Stimulated activated CD8-positive, alpha-beta memory T cell treated with anti-CD3 and anti-CD28 coated beads, Interleukin-15, amount 100 ng/mL, for 4 hours (primary cell): ENCODE data around the gene CNP.
"Not testable (repeated sequence)": the region's sequence is repeated elsewhere in the genome, so short reads cannot be mapped to it uniquely, and the experiment has no call there.

Experiments used
- DNase-seq, 2 donors: peaks; one replicate each; pipeline ENCODE4 v3.0.0-alpha.2; 2020; ENCODE audit warnings: low read depth in 2 of 2

CNP gene

DNA sequence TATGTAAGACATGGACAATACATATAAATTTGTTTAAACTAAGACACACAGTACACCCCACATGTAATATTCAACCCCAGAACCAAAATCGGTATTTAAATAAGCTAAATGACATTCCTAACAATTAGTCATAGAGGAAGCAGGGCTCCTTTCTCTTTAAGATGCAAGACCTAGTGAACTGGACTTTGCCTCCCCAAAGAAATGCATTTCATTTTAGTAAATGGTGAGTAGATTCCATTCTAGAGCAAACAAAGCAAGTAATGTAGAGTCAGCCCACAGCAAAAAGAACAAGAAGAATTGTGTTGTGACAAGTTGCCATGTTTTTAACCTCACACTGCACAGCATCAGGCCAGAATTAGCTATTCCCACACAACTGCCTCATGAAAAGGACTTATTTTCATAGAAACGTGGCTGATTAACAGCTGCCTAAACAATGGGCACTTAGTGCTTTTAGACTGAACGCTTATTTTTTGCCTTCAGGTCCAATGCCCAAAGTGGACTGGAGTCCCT is 36.3 kb downstream of the CNP start:
- DNase-seq, result no peak

GRCh38 chr17:42005166-42005565 is 38.6 kb downstream of the CNP start:
- no peak for DNase-seq

- DNase-seq, result no peak
Observed at GRCh38 chr17:42009170-42009569, 42.6 kb downstream of the CNP start.

GRCh38 chr17:42010266-42010680 is 43.7 kb downstream of the CNP start:
- not testable (repeated sequence) for DNase-seq

DNA sequence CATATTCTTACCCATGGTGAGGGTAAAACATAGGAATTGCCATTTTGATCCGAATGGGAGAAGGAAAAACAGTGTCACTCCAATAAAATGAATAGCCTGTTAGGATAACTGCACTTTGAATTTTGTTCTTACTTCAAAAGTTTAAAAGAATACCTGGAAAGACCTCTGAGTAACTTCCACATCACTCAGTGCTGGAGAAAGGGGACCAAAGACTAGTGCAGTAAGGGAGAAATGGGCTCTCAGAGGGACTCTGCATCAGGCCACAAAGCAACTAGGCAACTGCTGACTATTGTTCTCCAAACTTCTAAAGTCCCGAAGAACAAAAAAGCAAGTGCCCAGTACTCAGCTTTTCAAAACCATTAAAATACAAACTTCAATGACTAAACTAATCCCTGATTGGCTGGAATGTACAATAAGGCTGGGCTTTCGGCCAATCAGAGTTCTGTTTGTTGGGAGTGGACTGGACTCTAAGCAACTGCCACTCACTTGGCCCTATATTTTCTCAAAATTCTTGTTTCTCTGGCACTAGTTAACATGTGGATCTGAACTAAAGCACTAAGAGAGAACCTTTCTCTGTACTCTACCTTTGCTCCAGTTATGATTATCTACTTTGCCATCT is 44.4 kb downstream of the CNP start:
- DNase-seq, result no peak

DNA sequence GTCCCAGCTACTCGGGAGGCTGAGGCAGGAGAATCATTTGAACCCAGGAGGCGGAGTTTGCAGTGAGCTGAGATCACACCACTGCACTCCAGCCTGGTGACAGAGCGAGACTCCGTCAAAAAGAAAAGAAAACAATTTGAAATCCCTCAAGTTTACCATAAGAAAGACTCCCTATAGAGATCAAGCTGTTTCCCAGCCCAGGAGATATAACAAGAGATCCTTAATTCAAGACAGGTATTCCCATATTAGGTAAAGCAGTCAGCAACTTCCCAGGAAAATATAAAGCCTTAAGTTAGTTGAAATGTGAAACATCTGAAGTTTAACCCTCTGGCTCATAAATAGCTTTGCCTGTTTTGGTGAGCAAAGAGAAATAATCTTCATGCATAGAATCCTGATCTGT is 45.8 kb downstream of the CNP start:
- DNase-seq, result not testable (repeated sequence)

- not testable (repeated sequence) for DNase-seq
Observed at GRCh38 chr17:42013740-42014139, 47.1 kb downstream of the CNP start.

GRCh38 chr17:42016411-42016831 is 49.8 kb downstream of the CNP start:
- DNase-seq, result no peak

DNA sequence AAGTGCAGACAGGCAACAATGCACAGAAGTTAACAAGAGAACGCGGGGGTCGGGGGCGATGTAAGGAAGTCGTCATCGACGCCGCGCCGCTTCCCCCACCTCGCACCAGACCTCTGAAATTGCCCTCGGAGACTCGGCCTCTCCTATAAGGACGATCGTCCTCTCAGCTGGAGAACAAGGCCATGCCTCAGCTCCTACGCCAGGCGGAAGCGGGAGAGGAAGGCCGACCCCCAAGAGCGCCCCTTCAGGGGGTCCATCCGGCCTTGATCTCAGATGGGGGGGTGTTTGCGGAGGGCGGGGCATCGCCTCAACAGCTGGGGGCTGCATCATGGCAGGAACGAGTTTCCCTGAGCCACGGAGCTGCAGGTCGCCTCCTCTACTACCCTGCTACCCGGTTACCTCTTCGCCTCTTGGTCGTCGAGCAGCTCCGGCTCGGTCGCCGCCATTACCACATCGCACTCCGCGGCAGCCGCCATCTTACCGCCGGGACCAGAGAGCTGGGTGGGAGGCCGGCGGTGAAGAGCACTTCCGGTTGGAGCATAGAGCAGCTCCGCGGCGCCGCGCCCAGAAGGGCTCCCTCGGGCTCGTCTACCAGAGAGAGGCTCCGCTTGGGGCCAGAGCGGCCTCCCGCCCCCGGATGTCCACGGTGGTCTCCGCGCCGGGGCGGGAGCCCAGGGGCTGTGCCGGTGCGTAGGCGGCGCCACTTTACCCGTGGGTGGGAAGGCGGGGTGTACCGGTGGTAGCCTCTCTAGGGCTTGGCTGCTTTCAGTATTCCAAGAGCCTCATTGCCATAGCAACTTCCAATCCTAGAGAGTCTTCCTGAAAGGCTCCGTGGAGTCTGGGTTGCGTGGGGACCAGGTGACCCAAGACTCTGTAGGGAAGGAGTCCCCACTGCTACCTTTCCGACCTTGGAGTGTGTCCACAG is 50.6 kb downstream of the CNP start, which contains the start of gene DNAJC7:
TSS of gene DNAJC7 (minus strand) at position 499 of the 925 bp plus-strand sequence. CDS start at position 476, 23 bp downstream.
- DNase-seq, result peak; percentile 79 to 85

- DNase-seq, result no peak
Observed at GRCh38 chr17:42017866-42018200, 51.2 kb downstream of the CNP start.

DNA sequence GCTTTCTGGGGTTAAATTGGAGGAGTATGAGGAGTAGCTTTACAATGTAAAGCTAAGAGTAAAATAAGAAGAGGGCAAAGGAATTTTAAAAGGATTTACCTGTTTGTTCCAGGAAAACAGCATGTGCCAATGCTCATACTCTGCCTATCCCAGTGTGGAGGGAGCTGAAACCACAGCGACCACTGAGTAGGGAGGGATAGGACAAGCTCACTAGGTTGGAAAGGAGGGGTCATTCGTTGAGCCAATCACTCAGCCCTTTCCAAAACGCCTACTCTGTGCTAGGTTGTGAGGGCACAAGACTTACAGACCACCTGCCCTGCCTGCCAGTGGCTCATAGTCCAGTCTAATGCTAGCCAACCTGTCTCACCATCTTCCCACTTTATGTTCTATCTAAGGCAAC is 51.7 kb downstream of the CNP start:
- no peak for DNase-seq

- no peak for DNase-seq
Observed at GRCh38 chr17:42018988-42019387, 52.4 kb downstream of the CNP start.

DNA sequence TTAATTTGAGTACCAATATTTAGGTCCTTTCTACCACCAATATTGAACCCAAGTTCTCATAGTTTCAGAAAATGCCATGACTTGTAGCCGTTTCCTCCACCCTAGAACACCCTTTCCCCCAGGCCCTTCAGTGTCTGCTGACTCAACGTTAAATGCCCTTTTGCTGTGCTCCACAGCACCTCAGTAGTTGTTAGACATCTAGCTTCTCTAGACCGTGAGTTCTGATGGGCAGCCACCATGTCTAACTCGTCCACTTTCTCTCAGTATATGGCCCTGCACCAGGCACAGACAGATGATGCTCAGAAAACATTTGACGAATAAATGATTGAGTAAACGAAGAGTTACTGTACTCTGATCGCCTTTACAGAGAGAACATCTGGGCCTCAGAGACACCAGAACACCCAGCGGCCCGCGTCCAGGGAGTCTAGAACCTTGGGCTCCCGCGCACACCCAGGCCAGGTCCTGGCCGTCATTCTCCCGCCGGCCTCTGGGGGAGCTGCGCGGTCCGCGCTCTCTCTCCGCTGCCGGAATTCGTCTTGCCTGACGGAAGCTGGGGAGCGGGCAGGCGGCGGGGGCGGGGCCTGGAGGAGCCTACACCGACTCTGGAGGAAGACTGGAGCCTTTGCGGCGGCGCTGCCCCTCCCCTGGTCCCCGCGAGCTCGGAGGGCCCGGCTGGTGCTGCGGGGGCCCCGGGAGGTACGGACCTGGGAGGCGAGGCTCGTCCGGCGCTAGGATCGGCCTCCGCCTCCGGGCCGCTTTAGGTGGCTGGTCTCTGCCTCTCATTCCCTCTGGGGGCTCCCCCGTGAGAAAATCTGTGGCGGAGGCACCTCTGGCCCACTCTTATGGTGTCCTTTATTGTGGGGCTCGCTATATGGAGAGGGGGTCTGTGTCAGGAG is 53.2 kb downstream of the CNP start, which contains the start of gene NKIRAS2:
TSS of gene NKIRAS2 (plus strand) at position 582 of the 896 bp plus-strand sequence. CDS start 1,488 bp downstream, outside the sequence.
- peak; percentile 80 to 86 for DNase-seq

DNA sequence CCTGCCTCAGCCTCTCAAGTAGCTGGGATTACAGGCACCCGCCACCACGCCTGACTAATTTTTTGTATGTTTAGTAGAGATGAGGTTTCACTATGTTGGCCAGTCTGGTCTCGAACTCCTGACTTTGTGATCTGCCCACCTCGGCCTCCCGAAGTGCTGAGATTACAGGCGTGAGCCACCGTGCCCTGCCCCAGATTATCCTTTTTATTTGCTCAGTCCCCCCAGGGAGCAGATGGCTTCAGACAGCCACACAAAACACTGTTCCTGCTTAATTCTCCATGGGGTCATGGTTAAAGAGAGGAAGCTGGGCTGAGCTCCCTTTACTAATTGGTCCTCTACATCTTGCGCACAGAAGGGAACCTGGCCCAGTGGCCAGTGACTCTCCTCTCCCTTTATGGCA is 54.2 kb downstream of the CNP start:
- not testable (repeated sequence) for DNase-seq

DNA sequence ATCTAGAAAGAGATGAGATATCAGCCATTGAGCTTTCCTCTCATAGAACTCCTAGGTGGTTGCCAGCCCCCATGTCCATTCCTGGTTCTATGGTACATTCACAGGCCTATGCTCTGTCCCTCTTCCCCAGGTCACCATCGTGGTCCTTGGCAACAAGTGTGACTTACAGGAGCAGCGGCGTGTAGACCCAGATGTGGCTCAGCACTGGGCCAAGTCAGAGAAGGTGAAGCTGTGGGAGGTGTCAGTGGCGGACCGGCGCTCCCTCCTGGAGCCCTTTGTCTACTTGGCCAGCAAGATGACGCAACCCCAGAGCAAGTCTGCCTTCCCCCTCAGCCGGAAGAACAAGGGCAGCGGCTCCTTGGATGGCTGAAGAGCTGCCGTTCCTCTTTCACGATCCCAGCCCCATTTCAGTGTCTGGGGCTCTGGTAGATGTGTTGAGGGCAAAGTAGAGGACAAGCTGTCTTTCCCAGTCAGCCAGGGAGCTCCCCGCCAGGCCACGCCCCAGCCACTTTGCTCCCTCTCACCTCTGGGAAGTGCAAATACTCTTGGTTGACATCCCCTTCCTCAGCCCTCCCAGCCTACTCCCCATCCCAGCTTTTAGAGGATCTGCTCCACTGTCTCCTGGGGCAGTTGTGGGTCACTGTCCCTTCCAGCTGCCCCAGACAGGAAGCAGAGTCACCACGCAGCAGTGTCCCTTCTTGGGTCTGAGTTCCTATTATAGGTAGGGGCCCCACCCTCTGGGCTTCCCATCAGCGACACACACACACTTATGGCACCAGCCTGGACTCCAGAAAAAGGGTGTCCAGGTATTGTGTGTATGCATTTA is 57.1 kb downstream of the CNP start:
- DNase-seq, result no peak

DNA sequence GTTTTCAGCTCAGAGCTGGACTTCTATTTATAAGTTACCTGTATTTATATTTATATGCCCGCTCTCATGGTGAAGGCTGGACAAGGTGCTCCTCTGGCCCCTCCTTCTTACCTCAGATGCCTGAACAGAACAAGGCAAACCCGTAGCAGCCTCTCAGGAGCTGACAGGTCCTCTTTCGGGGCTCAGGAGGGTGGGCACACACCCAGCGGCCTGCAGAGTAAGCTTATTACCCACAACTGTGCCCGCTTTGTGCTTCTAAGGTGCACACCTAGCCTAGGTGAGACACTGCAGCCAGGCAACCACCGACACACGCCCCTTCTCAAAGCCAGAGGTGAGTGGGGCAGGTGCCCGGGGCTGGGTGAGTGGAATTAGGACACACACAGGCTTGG is 58.6 kb downstream of the CNP start:
- no peak for DNase-seq

DNA sequence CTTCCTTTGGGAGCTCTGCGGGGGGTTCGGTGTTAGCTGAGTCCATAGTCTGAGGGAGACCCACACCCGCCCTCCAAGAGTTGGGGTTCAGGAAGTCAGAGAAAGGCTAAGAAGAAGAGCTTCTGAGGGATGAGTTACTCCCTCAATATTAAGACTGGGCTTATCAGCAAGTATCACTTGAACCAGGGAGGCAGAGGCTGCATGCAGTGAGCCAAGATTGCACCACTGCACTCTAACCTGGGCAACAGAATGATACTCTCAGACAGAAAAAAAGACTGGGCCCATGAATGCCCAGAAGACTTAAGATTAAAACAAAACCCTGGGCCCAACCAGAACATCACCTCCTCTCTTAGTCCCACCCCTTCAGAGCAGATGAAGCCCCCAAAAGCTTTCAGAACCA is 59.3 kb downstream of the CNP start:
- DNase-seq, result no peak

GRCh38 chr17:42026857-42027589 is 60.4 kb downstream of the CNP start:
- DNase-seq, result no peak
